H1 (cell line): Measurements from ENCODE around the gene TMEM97.

Source experiments
- CBX5 ChIP-seq: fragments of 300-800, 300-1000 bp; sonication (generic); IDR thresholded peaks from 2 replicates; pipeline ENCODE4 v1.7.1; 2016; ENCODE audit warnings: antibody characterized with exemption, low read length, low read depth
- CHD1 ChIP-seq: IDR thresholded peaks from 2 replicates; pipeline ENCODE4 v1.6.1; 2012; ENCODE audit warnings: low read depth, low read length, improper control_type of control experiment
- EGR1 ChIP-seq: IDR thresholded peaks from 2 replicates; pipeline ENCODE4 v1.6.1; 2011; ENCODE audit warnings: low read depth, low read length, borderline replicate concordance
- EZH2 ChIP-seq: fragments of 200-600 bp; sonication (generic); IDR thresholded peaks from 2 replicates; pipeline ENCODE4 v1.7.1; 2012; ENCODE audit warnings: low read depth, mild to moderate bottlenecking, moderate library complexity, low read length, inconsistent platforms; ENCODE audit not compliant: severe bottlenecking
- JUN ChIP-seq: IDR thresholded peaks from 2 replicates; pipeline ENCODE4 v1.6.1; 2011; ENCODE audit warnings: low read depth, mild to moderate bottlenecking, improper control_type of control experiment, low read length
- POLR2A ChIP-seq, 2 experiments: IDR thresholded peaks; 1 replicate in 1 of 2; 2 replicates in 1 of 2; pipeline ENCODE4 v1.6.1; 2011; ENCODE audit warnings: low read depth in 2 of 2, low read length in 2 of 2, mild to moderate bottlenecking in 2 of 2; ENCODE audit errors: control extremely low read depth in 1 of 2
- POLR2AphosphoS5 ChIP-seq: IDR thresholded peaks from 2 replicates; pipeline ENCODE4 v1.6.1; 2011; ENCODE audit warnings: low read depth, low read length
- TBP ChIP-seq: IDR thresholded peaks from 2 replicates; pipeline ENCODE4 v1.6.1; 2011; ENCODE audit warnings: low read depth, low read length, improper control_type of control experiment
- TCF12 ChIP-seq: IDR thresholded peaks from 2 replicates; pipeline ENCODE4 v1.6.1; 2011; ENCODE audit warnings: low read depth, mild to moderate bottlenecking, low read length
- USF2 ChIP-seq: IDR thresholded peaks from 2 replicates; pipeline ENCODE4 v1.6.1; 2011; ENCODE audit warnings: low read length, improper control_type of control experiment
- TF ChIP-seq, protein P1 (sequence below), 3 experiments: IDR thresholded peaks; 1 replicate in 2 of 3; 2 replicates in 1 of 3; pipeline versions ENCODE4 v1.5.1 to v1.6.1; 2011; ENCODE audit warnings: low read length in 3 of 3, mild to moderate bottlenecking in 3 of 3, inconsistent platforms in 2 of 3, low read depth in 1 of 3, moderate library complexity in 1 of 3; ENCODE audit not compliant: insufficient read depth in 1 of 3; ENCODE audit errors: control extremely low read depth in 1 of 3

- TF ChIP-seq POLR2AphosphoS5: 0 out of 2 replicates have a peak, but pooled peaks have one; percentile 2
- TF ChIP-seq, protein P1, sequence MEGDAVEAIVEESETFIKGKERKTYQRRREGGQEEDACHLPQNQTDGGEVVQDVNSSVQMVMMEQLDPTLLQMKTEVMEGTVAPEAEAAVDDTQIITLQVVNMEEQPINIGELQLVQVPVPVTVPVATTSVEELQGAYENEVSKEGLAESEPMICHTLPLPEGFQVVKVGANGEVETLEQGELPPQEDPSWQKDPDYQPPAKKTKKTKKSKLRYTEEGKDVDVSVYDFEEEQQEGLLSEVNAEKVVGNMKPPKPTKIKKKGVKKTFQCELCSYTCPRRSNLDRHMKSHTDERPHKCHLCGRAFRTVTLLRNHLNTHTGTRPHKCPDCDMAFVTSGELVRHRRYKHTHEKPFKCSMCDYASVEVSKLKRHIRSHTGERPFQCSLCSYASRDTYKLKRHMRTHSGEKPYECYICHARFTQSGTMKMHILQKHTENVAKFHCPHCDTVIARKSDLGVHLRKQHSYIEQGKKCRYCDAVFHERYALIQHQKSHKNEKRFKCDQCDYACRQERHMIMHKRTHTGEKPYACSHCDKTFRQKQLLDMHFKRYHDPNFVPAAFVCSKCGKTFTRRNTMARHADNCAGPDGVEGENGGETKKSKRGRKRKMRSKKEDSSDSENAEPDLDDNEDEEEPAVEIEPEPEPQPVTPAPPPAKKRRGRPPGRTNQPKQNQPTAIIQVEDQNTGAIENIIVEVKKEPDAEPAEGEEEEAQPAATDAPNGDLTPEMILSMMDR (IDR thresholded peaks at IDR 0.05; ENCODE audit: control extremely low read depth in 1 of 3, insufficient read depth in 1 of 3, low read depth in 1 of 3, low read length in 3 of 3): no peak
- TF ChIP-seq EGR1: no peak
- TF ChIP-seq JUN: 0 out of 2 replicates have a peak, but pooled peaks have one; percentile 25
- TF ChIP-seq USF2: no peak
- TF ChIP-seq TCF12: no peak
- TF ChIP-seq EZH2: no peak
- TF ChIP-seq POLR2A (IDR thresholded peaks at IDR 0.05; ENCODE audit: control extremely low read depth in 1 of 2, low read depth in 2 of 2, low read length in 2 of 2): peak; percentile 51 to 87
- no peak for TF ChIP-seq CBX5
- TF ChIP-seq CHD1: no peak
- no peak for TF ChIP-seq TBP
These were observed 17.2 kb downstream of the TMEM97 start for GRCh38 chr17:28335959-28336871.
